ENCODE measurements around the gene CLSTN2.

CLSTN2 gene

DNA sequence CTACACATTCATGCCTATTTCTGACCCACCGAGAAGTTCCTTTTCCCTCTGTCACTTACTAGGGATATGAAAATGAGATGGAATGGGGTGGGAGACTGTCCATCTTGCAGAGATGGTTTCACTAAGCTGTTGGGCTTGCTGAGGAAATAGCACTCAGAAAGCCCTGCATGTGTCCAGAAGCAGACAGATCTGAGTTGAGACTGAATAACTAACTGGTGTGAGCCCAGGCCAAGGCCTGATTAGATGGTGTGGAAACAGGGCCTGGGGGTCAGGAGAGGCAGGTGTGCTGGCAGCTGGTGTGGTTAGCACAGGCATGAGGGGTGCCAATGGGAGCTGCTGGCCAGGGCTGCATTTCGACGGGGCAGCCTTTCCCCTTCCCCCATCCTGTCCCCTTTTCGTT, 72.1 kb downstream of the CLSTN2 start:
- no peak overlapping the region for H3K4me3 ChIP-seq (ENCODE audit: control insufficient read depth, low read depth, low read length)
- no peak for DNase-seq (ENCODE audit: low read depth)
- TF ChIP-seq, protein P1, sequence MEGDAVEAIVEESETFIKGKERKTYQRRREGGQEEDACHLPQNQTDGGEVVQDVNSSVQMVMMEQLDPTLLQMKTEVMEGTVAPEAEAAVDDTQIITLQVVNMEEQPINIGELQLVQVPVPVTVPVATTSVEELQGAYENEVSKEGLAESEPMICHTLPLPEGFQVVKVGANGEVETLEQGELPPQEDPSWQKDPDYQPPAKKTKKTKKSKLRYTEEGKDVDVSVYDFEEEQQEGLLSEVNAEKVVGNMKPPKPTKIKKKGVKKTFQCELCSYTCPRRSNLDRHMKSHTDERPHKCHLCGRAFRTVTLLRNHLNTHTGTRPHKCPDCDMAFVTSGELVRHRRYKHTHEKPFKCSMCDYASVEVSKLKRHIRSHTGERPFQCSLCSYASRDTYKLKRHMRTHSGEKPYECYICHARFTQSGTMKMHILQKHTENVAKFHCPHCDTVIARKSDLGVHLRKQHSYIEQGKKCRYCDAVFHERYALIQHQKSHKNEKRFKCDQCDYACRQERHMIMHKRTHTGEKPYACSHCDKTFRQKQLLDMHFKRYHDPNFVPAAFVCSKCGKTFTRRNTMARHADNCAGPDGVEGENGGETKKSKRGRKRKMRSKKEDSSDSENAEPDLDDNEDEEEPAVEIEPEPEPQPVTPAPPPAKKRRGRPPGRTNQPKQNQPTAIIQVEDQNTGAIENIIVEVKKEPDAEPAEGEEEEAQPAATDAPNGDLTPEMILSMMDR (IDR thresholded peaks at IDR 0.05; ENCODE audit: control insufficient read depth, insufficient read depth, low read depth, low read length, missing control alignments), result no peak

DNA sequence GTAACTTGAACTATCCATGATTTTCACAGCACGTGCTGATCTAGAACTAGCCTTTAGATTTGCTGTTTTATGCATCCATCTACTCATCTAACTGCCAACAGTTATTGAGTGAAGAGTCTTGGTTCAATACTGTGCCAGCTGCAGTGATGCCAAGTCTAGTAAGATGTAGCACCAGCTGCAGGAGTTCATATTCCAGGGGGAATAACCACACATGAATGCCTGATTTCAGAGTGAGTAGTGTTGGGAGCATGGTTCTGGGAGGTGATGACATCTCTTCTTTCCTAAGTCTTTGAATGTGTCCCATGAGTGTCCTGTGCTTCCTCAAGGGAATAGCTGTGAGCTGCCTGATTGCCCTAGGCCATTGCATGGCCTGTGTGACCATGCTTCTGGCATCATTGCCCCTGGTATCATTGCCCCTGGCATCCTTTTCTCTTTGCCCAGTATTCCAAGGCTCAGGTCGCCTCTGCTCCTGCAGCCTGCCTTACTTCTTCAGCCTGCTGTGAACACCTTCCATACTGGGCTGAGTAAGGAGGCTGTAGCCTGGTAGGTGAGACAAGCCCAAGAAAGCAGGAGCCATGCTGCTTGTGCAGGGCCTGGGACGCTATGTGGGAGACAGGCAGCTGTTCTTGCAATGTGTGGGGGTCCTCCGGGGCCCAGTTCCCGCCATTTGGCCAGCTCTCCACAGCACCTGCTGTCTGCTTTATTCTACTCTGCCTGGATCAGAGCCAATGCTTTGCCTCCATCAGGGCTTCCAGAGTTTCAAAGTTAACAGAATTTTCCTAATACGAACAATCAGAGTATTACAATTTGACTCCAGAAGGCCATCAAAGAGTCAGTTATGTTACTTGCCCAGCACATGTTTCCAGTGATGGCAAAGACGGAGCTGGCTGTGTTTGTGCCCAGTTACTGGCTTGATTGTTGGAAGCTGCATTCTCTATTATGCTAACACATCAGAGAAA, 73.2 kb downstream of the CLSTN2 start:
- no peak overlapping the region for H3K4me3 ChIP-seq (ENCODE audit: control insufficient read depth, low read depth, low read length)
- TF ChIP-seq, protein P1 (IDR thresholded peaks at IDR 0.05; ENCODE audit: control insufficient read depth, insufficient read depth, low read depth, low read length, missing control alignments), result no peak
- no peak for DNase-seq (ENCODE audit: low read depth)

DNA sequence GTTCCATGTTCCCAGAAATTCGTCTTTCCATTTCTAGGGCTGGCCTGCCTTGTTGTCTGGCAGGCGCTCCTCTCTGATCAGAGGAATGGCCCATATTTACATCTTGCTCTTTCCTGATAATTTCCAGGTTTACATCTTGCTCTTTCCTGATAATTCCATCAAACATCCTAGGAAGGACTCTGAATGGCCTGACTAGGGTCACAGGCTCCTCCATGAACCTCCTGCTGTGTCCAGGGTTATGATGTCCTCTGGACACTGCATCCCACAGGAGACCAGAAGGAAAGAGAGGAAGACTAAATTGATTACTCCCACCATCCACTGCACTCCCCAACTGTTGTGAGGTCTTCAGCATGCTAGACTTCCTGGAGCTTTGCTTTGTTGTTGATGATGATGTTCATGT, 75.4 kb downstream of the CLSTN2 start:
- TF ChIP-seq, protein P1 (IDR thresholded peaks at IDR 0.05; ENCODE audit: control insufficient read depth, insufficient read depth, low read depth, low read length, missing control alignments), result no peak
- H3K4me3 ChIP-seq (ENCODE audit: control insufficient read depth, low read depth, low read length), result no peak overlapping the region
- DNase-seq (ENCODE audit: low read depth), result no peak

DNA sequence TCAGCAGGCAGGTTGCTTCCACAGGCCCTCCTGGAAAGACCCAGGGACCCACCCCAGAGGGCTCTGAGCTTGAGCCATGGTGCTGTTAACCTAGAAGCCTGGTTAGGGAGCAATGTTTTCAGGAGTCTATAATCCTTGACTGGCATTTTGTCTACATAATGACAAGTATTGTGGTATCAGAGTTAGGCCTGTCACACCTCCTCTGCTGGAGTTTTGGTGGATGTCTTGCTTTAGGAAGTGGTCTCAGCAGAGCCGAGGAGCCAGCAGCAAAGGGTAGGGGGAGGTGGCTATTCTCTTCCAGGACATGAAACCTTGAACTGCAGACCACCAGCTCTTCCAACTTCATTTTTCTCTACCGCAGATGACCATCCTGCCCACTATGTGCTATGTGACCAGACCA, 76.1 kb downstream of the CLSTN2 start:
- TF ChIP-seq, protein P1 (IDR thresholded peaks at IDR 0.05; ENCODE audit: control insufficient read depth, insufficient read depth, low read depth, low read length, missing control alignments), result no peak
- no peak for DNase-seq (ENCODE audit: low read depth)
- H3K4me3 ChIP-seq (ENCODE audit: control insufficient read depth, low read depth, low read length), result no peak overlapping the region

DNA sequence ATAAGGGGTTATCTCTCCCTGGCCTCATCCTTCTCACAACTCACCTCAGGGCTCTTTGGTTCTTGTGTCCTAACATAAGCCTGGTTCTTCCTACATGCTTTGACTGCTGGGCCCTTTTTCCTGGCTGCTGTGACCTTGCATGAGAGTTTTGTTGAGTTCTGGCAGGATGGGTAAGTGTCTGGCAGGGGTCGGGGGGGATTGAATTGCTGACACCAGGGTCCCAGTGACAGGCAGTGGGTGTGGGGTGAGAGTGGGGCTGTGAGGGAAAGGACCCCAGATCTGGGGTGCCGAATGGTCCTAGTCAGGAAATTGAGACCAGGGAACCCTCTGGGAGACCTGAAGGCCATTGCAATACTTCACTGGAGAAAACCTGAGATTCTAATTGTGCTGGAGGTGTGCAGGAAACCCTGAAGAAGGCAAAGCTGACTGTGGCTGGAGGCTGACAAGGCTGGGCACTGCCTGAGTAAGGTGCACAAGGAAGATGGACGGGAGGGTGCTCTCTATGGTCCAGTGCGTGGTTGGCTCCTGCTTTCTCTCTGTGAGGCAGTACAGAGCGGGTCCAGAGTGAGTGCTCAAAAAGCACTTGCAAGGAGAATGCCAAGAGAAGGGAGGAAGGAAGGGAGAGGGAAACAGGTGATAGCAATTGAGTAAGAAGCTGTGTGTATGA, 76.8 kb downstream of the CLSTN2 start:
- H3K4me3 ChIP-seq (ENCODE audit: control insufficient read depth, low read depth, low read length), result no peak overlapping the region
- TF ChIP-seq, protein P1 (IDR thresholded peaks at IDR 0.05; ENCODE audit: control insufficient read depth, insufficient read depth, low read depth, low read length, missing control alignments), result no peak
- DNase-seq (ENCODE audit: low read depth), result no peak

DNA sequence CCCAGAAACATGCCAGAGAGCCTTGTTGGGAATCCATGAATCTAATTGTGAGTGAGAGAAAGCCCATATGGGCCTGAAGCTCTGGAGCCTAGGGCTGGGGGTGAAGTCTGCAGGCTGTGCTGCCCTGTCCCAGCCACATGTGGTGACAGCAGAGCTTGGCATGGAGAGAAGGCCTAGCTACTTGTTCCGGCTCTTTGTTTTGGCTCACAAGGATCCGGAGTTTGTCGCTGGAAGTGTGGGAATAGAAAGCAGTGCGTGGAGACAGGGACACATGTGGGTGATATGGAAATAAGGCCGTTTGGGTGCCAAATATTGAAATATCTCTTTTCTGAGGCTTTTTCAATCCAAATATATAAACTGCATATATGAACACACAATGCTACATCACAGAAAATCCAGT, 78.2 kb downstream of the CLSTN2 start:
- DNase-seq (ENCODE audit: low read depth), result no peak
- no peak overlapping the region for H3K4me3 ChIP-seq (ENCODE audit: control insufficient read depth, low read depth, low read length)
- TF ChIP-seq, protein P1 (IDR thresholded peaks at IDR 0.05; ENCODE audit: control insufficient read depth, insufficient read depth, low read depth, low read length, missing control alignments), result no peak

All from AG09309 (cell line).